ENCODE measurements around the gene GALNT14. TPM values are rescaled to one million over a fixed set of nuclear protein-coding genes. Genes with fewer than 3 reads are reported as not detected.

The GALNT14 gene
- total RNA-seq, 4 donors from 2014 or later = 0.15 to 0.62 (median 0.35) TPM; not detected in 1

- ATAC-seq = no peak
Measured at GRCh38 chr2:30860726-30861125, 277.5 kb downstream of the GALNT14 start.

More at GRCh38 chr2:30860726-30861125, 277.5 kb downstream of the GALNT14 start:
- no peaks in the 10 kb centered on the region for H3K27me3 ChIP-seq
- H3K9me3 ChIP-seq = peaks cover 0 to under 1% (median 0%) of the 10 kb centered on the region in 3 donors
- H3K4me1 ChIP-seq = peaks cover 0 to 8% (median 0%) of the 10 kb centered on the region in 3 donors
- no peak overlapping the region for H3K4me3 ChIP-seq
- WGBS, 2 donors (ENCODE audit: low coverage in 1 of 2) = 31 to 45% methylated on average over 4 of the region's 4 CpGs
- TF ChIP-seq EP300 (IDR thresholded peaks at IDR 0.05) (no peak), CTCF (IDR thresholded peaks at IDR 0.05) (no peak), POLR2AphosphoS5 (IDR thresholded peaks at IDR 0.05) (no peak), POLR2A (IDR thresholded peaks at IDR 0.05) (no peak)
- no peaks in the 10 kb centered on the region for H3K36me3 ChIP-seq
- H3K27ac ChIP-seq = no peak overlapping the region

Other genes with a start within 250 kb of the GALNT14 start
- 1 to 10 TPM in 2 of 4 donors, under 1 TPM in 2; 0.19 to 8.3 (median 1.1) TPM for gene CAPN14, start 79.1 kb upstream of the GALNT14 start, total RNA-seq
- gene EHD3, start 95.7 kb upstream of the GALNT14 start, total RNA-seq = 1 to 10 TPM; 3.8 to 8.4 (median 4.9) TPM

Data from gastroesophageal sphincter (tissue), 4 donors.